ENCODE results near the gene UBTF.

DNA sequence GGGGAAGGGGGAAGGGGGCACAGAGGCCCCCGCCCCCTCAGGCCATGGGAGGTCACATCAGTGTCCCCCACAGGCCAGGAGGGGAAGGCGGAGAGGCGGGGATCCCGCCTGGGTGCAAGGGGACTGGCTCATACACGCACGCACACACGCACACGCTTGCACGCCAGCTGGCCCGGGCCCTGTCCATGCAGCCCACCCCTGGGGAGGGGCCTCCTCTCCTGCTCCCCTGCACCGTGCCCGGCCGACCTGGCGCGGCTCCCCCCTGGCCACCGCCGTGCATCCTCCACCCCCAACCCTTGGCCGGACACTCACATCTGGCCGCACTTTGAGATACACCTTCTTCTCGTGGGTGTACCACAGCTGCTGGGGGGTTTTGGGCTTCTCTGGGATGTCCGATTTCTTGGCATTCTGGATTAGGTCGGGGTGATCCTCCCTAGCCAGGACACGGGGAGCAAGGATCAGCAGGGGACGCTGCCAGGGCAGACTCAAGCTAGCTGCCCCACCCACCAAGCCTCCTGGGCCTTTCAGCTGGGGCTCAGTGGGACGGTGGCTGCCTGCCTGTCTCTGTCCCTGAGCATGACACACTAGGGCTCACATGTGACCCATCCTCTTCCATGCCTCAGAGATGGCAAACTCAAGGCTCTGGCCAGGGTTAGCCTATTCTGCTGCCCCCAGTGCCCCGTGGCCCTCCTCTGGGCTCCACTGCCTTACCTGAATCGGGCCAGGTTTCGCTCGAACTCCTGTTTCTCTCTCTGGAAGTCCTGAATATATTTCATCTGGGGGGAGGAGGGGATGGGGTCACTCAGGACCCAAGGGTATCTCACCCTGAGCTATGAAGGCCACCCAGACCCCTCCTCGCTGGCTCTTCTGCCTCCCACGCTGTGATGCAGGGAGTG, 6.7 kb downstream of the UBTF start:
- TF ChIP-seq, protein P1, sequence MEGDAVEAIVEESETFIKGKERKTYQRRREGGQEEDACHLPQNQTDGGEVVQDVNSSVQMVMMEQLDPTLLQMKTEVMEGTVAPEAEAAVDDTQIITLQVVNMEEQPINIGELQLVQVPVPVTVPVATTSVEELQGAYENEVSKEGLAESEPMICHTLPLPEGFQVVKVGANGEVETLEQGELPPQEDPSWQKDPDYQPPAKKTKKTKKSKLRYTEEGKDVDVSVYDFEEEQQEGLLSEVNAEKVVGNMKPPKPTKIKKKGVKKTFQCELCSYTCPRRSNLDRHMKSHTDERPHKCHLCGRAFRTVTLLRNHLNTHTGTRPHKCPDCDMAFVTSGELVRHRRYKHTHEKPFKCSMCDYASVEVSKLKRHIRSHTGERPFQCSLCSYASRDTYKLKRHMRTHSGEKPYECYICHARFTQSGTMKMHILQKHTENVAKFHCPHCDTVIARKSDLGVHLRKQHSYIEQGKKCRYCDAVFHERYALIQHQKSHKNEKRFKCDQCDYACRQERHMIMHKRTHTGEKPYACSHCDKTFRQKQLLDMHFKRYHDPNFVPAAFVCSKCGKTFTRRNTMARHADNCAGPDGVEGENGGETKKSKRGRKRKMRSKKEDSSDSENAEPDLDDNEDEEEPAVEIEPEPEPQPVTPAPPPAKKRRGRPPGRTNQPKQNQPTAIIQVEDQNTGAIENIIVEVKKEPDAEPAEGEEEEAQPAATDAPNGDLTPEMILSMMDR (IDR thresholded peaks at IDR 0.05): no peak
- TF ChIP-seq EZH2 (IDR thresholded peaks at IDR 0.05) (no peak), EZH2phosphoT487 (IDR thresholded peaks at IDR 0.05) (no peak)

All from neural progenitor cell (in vitro differentiated cells).